Endodermal cell (in vitro differentiated cells): ENCODE data around the gene SERP2. TPM values are rescaled to one million over a fixed set of nuclear protein-coding genes. Genes with fewer than 3 reads are reported as not detected.

Experiments
- DNase-seq: peaks from one replicate; pipeline ENCODE4 v3.0.0-alpha.2; 2017
- H3K27ac ChIP-seq: 2 replicates; pipeline ENCODE4 v1.5.1; 2013; ENCODE audit warnings: mild to moderate bottlenecking, low read depth, low read length, moderate library complexity
- H3K27me3 ChIP-seq: 2 replicates; pipeline ENCODE4 v1.6.1; 2013; ENCODE audit warnings: mild to moderate bottlenecking, low read length, moderate library complexity; ENCODE audit not compliant: insufficient read depth, control insufficient read depth, poor library complexity, severe bottlenecking
- H3K36me3 ChIP-seq: 2 replicates; pipeline ENCODE4 v1.7.0; 2013; ENCODE audit warnings: mild to moderate bottlenecking, low read length, moderate library complexity; ENCODE audit not compliant: control insufficient read depth, insufficient read depth
- H3K4me1 ChIP-seq: one replicate; pipeline ENCODE4 v1.7.0; 2013; ENCODE audit warnings: low read length; ENCODE audit not compliant: control insufficient read depth, insufficient read depth
- H3K4me3 ChIP-seq: 2 replicates; pipeline ENCODE4 v1.5.1; 2013; ENCODE audit warnings: mild to moderate bottlenecking, low read length, moderate library complexity
- H3K9ac ChIP-seq: 2 replicates; pipeline ENCODE4 v1.6.1; 2013; ENCODE audit warnings: mild to moderate bottlenecking, low read length, moderate library complexity; ENCODE audit not compliant: poor library complexity, severe bottlenecking; ENCODE audit errors: extremely low read depth
- H3K9me3 ChIP-seq: 2 replicates; pipeline ENCODE4 v1.6.1; 2013; ENCODE audit warnings: mild to moderate bottlenecking, low read length, moderate library complexity; ENCODE audit not compliant: control insufficient read depth
- H3K27ac Mint-ChIP-seq: 2 replicates; pipeline ENCODE4 v1.8.0; 2020; ENCODE audit warnings: mixed read lengths
- H3K27me3 Mint-ChIP-seq: 2 replicates; pipeline ENCODE4 v1.8.0; 2021; ENCODE audit warnings: mild to moderate bottlenecking, mixed read lengths; ENCODE audit not compliant: insufficient read depth
- H3K36me3 Mint-ChIP-seq: 2 replicates; pipeline ENCODE4 v1.8.0; 2020; ENCODE audit warnings: low read depth, mixed read lengths
- H3K4me1 Mint-ChIP-seq: 2 replicates; pipeline ENCODE4 v1.8.0; 2020; ENCODE audit warnings: mixed read lengths
- H3K4me3 Mint-ChIP-seq: 2 replicates; pipeline ENCODE4 v1.8.0; 2020; ENCODE audit warnings: mild to moderate bottlenecking, moderate library complexity, mixed read lengths
- H3K9me3 Mint-ChIP-seq: 2 replicates; pipeline ENCODE4 v1.8.0; 2020; ENCODE audit warnings: mild to moderate bottlenecking, mixed read lengths
- WGBS, 2 experiments: methylation state at CpG; one replicate each; pipeline versions ENCODE4 v1.1.5 to v1.1.7; 2013; ENCODE audit warnings: missing lambda C conversion rate in 2 of 2, mixed read lengths in 1 of 2; ENCODE audit not compliant: insufficient coverage in 1 of 2, insufficient read length in 1 of 2; 5-methylcytosine and 5-hydroxymethylcytosine counted together
- total RNA-seq, 2 donors: library from RNA; stranded (reverse); fragmentation: NEBNext Ultra II Directional in 1 of 2; extraction: Animal tissue kit (Norgen Biotek cat#: 25700) in 1 of 2; gene quantifications; 2 replicates in 1 of 2; 3 replicates in 1 of 2; pipeline ENCODE4 v1.2.1, GENCODE V29; 2021
- TF ChIP-seq, protein P1 (sequence below): fragments of 200-600 bp; sonication (generic); conservative IDR thresholded peaks from 2 replicates; pipeline ENCODE4 v1.5.0; 2021; ENCODE audit warnings: antibody characterized with exemption, mild to moderate bottlenecking

SERP2 gene
- total RNA-seq, 2 donors from 2014 or later, result 2.9 to 3.5 TPM

DNA sequence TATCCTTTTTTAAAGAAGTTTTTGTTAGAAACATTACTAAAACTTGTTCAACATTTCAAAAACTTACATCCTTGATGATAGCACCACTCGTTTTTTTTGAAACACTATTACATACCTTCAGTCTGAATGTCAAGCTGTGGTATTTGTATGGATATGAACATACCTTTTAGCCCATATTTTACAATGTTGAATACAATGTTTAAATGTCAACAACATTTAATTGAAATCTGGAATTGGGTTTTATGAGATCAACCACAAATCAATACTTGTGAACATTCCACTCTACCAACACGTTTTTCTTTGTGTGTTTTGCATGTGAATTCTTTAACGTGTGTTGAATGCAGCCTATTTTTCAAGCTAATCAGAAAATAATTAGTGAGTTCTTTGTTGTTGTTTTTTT lies 4.7 kb downstream of the SERP2 start:
- H3K4me3 ChIP-seq, result no peak overlapping the region
- H3K36me3 ChIP-seq, result no peaks in the 10 kb centered on the region
- H3K9me3 ChIP-seq, result no peaks in the 10 kb centered on the region
- no peaks in the 10 kb centered on the region for H3K36me3 Mint-ChIP-seq
- H3K4me1 ChIP-seq, result peaks cover 3% of the 10 kb centered on the region
- no peak for DNase-seq
- no peak overlapping the region for H3K9ac ChIP-seq
- no peak overlapping the region for H3K4me3 Mint-ChIP-seq
- no peak overlapping the region for H3K27ac Mint-ChIP-seq
- no peak overlapping the region for H3K27ac ChIP-seq
- TF ChIP-seq, protein P1, sequence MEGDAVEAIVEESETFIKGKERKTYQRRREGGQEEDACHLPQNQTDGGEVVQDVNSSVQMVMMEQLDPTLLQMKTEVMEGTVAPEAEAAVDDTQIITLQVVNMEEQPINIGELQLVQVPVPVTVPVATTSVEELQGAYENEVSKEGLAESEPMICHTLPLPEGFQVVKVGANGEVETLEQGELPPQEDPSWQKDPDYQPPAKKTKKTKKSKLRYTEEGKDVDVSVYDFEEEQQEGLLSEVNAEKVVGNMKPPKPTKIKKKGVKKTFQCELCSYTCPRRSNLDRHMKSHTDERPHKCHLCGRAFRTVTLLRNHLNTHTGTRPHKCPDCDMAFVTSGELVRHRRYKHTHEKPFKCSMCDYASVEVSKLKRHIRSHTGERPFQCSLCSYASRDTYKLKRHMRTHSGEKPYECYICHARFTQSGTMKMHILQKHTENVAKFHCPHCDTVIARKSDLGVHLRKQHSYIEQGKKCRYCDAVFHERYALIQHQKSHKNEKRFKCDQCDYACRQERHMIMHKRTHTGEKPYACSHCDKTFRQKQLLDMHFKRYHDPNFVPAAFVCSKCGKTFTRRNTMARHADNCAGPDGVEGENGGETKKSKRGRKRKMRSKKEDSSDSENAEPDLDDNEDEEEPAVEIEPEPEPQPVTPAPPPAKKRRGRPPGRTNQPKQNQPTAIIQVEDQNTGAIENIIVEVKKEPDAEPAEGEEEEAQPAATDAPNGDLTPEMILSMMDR, result no peak
- H3K27me3 ChIP-seq, result peaks cover 5% of the 10 kb centered on the region
- 53% methylated on average over 3 of the region's 3 CpGs; no CpG with 5 or more reads in 1 of the 2 experiments for WGBS, 2 experiments
- peaks cover 22% of the 10 kb centered on the region for H3K4me1 Mint-ChIP-seq
- peaks cover 4% of the 10 kb centered on the region for H3K27me3 Mint-ChIP-seq
- no peaks in the 10 kb centered on the region for H3K9me3 Mint-ChIP-seq

DNA sequence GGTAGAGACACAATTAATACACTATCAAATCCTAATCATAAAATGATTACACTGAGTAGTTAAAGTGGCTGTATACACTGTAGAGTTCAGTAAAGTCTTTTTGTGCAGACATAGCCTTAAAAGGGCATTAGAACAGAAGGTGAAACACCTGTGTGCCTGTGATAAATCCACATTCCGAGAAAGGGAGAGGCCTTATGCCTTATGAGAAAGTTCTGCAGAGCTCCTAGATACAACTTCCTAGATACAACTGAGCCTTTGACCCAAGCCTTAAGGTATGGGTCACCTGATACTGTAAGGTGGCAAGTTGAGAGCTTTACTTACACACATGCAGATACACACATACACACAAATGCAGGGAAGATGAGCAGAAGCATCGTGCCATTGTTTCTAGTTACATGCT lies 6.3 kb downstream of the SERP2 start:
- H3K9me3 Mint-ChIP-seq, result no peaks in the 10 kb centered on the region
- H3K36me3 Mint-ChIP-seq, result no peaks in the 10 kb centered on the region
- H3K4me3 Mint-ChIP-seq, result no peak overlapping the region
- H3K4me1 Mint-ChIP-seq, result peaks cover 29% of the 10 kb centered on the region
- DNase-seq, result no peak
- no peak overlapping the region for H3K27ac ChIP-seq
- H3K27me3 ChIP-seq, result no peaks in the 10 kb centered on the region
- H3K36me3 ChIP-seq, result no peaks in the 10 kb centered on the region
- H3K9me3 ChIP-seq, result no peaks in the 10 kb centered on the region
- H3K27ac Mint-ChIP-seq, result no peak overlapping the region
- no peak overlapping the region for H3K4me3 ChIP-seq
- 90 to 98% methylated on average over 2 of the region's 2 CpGs for WGBS, 2 experiments
- H3K4me1 ChIP-seq, result peaks cover 3% of the 10 kb centered on the region
- TF ChIP-seq, protein P1, result no peak
- peaks cover 6% of the 10 kb centered on the region for H3K27me3 Mint-ChIP-seq
- H3K9ac ChIP-seq, result no peak overlapping the region

DNA sequence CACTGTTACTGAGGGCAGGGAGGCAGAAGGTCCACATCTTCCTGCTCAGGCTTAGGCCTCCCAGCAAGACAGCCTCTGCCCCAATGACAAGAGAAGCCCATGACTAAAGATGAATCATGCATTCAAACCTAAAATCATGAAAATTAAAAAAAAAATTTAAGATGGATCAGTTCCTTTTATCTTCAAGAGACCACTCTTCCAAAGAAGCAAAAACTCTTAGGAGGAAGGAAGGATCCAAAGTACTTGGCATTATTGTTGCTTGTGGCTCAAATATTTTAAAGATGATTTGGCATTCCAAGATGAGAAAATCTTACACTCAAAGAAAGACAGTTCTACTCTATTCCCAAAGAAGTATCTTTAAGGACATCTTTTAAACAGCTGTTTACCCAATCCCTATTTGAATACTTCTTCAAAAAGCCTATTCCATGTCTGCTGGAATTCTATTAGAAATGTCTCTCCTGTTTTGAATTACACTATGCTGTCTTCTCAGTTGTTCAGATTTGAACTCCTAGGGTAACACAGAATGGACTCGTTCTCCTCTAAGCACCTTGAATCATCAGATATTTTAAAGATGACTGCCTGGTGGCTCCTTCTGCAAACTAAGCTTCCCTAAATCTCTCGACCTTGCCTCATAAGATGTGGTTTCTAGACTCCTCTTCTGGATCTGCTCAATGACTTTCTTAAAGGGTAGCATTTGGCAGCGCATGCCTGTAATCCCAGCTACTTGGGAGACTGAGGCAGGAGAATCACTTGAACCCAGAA lies 7.0 kb downstream of the SERP2 start:
- no peaks in the 10 kb centered on the region for H3K9me3 ChIP-seq
- Mint-ChIP-seq H3K36me3 (no peaks in the 10 kb centered on the region), H3K27me3 (peaks cover 7% of the 10 kb centered on the region), H3K4me1 (peaks cover 30% of the 10 kb centered on the region), H3K4me3 (no peak overlapping the region), H3K9me3 (no peaks in the 10 kb centered on the region), H3K27ac (no peak overlapping the region)
- no peak for DNase-seq
- TF ChIP-seq, protein P1, result no peak
- no peak overlapping the region for H3K4me3 ChIP-seq
- no peak overlapping the region for H3K27ac ChIP-seq
- no peak overlapping the region for H3K9ac ChIP-seq
- H3K27me3 ChIP-seq, result no peaks in the 10 kb centered on the region
- H3K4me1 ChIP-seq, result peaks cover 4% of the 10 kb centered on the region
- WGBS, 2 experiments, result 70 to 96% methylated on average over 3 of the region's 3 CpGs
- no peaks in the 10 kb centered on the region for H3K36me3 ChIP-seq
